Colon (tissue), 2 donors: ENCODE data around the gene HNRNPF.

Experiments used
- FAIRE-seq: peaks from 2 replicates; lab custom pipeline; 2012; peaks lifted over from hg19 to GRCh38; lab: Jason Lieb, UNC
- donor health status: control.
- donor health status: control.

Gene HNRNPF

DNA sequence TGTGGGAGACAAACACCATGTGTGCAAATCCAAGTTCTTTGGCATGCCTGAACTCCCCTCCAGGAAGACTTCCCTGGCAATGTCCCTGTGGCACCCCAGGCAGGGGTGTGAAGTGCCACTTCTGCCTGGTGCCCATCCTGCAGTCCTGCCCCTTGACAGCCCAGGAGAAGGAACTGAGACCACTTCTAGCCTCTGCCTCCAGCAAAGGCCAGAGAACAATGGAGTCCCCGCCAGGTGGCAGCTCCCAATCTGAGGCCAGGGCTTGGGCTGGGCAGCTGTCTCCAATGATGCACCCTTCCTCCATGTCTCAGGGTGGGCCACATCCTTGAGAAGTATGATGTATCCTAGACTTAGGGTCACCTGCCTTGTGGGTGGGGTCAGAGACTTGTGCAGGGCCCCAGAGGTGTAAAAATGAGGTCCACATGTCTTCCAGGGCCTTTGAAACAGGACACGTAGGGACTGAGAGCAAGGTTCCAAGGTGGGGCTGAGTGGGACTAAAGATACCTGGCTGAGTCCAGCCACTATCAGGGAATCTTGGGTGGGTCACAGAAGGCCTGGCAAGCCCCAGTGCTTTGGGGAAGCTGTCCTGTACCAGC is 32.1 kb downstream of the HNRNPF start:
- FAIRE-seq, result no peak

DNA sequence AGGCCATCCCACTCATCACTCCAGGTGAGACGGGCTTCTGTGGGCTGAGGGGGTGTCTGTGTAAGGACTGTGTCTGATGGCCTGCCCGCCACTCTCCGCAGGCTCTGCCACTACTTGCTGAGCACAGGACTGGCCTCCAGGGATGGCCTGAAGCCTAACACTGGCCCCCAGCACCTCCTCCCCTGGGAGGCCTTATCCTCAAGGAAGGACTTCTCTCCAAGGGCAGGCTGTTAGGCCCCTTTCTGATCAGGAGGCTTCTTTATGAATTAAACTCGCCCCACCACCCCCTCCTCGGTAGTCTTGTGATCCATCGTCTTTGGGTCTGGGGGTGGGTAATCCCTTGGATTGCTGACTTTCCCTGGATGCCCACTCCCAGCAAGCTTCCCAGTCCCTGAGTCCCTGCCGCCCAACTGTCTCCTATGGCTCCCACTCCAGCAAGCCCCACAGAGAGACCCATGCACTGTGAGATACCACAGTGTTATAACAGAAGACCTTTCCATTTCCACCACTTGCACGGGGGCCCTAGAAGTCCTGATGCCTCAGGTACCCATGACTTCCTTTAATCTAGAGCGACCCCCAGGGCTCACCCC is 32.8 kb downstream of the HNRNPF start:
- FAIRE-seq, result no peak

DNA sequence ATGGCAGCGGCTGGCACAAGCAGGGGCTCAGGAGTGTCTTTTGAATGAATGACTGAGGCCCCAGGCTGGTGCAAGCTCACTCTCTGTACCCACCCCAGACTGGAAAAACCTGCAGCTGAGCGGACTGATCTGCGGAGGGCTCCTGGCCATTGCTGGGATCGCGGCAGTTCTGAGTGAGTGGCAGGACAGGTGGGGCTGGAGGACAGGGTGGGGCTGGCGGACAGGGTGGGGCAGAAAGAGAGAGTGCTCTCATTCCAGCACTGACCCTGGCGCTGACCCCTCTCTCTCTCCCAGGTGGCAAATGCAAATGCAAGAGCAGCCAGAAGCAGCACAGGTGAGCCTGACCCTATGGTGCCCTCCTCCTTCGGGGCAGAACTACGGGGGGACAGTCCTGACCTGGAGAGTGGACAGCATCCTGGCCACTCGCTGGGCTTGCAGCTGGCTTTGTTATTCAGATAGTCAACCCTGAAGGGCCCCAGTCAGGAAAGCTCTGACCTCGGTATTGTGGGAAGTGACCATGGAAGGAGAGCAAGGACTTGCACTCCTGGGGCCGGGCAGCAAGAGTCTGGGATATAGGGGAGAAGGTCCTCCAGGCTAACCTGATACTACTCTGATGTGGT is 33.5 kb downstream of the HNRNPF start:
- FAIRE-seq, result no peak

DNA sequence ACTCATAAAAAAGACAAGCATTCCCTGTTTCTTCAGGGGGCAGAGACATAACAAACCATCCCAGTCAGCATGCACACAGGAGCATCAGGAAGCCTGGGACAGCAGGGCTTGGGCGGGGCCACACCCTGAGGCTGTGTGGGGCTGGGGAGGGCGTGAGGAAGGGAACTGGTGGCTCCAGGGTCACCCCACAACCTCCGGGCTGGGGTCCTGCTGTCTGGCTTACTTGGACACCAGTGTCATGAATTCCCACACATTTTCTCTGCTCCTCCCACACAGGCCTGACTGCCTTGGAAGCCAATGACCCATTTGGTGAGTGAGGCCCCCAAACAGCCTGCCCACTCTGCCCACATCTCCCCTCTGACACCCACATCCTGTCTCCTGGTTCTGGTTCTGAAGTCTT is 34.8 kb downstream of the HNRNPF start:
- FAIRE-seq, result no peak

DNA sequence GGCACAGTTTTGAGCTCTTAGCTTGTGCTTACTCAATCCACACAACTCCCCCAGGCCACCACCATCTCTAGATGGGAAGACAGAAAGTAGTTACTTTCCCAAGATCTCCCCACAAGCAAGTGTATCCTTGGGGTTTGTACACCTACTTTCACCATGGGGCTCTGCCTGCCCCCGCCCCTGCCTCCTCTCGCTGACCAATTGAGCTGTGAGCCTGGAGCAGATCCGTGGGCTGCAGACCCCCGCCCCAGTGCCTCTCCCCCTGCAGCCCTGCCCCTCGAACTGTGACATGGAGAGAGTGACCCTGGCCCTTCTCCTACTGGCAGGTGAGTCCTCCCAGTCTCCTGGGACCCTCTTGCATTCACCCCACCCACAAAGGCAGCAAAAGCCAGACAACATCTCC is 35.5 kb downstream of the HNRNPF start:
- no peak for FAIRE-seq

DNA sequence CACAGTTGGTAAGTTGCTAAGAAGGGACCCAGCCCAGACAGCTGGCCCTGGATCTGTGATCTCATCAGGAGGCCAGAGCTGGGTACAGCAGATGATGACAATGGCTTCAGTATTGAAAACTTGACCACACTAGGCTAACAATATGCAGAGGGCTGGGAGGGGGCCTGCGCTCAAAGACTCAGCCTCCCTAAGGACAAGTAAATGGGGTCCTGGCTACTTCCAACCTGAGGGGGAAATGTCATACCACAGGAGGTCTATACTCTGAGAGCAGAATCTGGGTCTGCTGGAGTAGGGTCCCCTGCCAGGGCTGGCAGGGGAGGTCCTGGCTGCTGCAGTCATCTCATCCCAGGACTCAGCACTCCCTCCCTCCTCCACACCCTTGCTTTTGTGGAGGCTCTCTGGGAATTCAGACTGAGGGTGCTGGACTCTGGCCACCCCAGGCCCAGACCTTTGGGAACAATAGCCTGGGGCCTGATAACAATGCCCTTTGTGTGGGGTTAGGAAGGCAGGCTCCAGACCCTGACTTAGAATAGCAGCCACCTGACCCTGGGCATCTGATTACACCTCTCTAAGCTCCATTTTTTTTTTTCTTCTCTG is 36.1 kb downstream of the HNRNPF start:
- FAIRE-seq, result no peak

DNA sequence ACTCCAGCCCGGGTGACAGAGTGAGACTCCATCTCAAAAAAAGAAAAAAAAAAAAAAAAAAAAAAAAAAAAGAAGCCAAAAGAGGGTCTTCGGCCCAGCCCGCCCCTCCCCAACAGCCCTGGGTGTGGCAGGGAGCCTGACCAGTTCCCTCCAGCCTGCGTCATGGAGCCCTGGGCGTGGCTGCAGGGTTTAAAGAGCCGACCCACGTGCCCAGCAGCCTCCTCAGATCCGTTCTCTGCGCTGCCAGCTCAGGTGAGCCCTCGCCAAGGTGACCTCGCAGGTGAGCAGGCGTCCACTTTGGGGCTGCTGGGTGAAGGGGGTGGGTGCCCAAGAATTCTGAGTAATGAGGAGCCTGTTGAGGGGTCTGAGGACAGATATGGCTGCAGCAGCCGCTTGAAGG is 37.6 kb downstream of the HNRNPF start, which contains the start of gene FXYD4:
Gene FXYD4, plus strand, starts transcription at position 219 of the 400 bp plus-strand sequence. CDS start 2,111 bp downstream, outside the sequence.
- FAIRE-seq, result no peak

DNA sequence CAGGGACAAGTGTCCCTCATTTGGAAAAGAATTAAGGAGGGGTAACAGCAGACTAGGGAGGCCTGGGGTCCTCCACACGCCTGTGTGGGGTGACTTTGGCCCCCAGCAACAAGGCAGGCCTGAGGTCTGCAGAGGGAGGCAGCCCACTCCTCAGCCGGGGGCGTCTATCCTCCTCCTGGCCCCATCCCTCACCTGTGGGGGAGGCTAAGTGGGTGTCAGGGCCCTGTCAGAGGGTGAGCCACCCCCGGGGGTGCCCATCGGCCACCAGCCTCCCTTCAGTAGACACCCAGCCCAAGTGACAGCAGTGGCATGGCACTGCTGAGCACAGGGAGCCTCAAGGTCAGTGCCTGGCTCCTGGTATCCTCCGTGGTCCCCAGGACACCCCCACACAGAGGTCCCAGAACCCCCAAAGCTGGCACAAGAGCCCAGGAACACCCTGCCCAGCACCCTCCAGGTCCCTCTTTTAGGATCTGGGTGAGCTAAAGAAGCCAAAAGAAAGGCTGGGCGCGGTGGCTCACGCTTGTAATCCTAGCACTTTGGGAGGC is 38.2 kb downstream of the HNRNPF start:
- FAIRE-seq, result no peak

DNA sequence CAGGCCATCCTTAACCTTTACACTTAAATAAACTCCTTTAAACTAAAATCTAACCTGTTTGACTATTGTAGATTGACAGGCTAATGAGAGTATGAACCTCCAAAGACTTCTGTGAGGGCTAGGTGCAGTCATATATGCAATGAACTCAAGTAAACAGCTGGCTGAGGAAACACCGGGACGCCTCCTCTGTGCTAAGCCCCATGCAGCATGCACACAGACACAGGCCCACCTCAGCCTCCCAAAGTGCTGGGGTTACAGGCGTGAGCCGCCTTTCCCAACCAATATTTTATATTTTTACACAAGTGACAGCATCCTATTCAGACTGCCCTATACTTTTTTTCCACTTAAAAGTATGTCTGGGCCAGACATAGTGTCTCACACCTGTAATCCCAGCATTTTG is 39.1 kb downstream of the HNRNPF start:
- no peak for FAIRE-seq

DNA sequence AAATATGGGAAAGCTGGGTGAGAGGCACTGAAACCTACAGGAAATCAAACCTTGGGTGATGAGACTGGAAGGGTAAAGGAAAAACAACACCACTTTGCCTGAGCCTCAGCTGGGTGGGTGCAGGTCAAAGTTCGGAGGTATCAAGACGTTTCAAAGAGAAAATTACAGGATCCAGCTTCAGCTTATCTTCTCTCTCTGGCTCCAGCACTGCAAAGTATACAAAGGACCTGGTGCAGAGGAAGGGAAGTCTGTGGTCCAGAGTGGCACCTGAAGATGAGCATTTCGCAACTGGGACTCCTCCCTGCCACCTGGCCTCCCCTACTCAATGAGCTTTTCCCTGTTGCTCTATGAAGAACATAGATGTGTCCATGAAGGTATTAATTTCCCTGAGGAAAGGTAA is 44.0 kb downstream of the HNRNPF start:
- FAIRE-seq, result no peak

DNA sequence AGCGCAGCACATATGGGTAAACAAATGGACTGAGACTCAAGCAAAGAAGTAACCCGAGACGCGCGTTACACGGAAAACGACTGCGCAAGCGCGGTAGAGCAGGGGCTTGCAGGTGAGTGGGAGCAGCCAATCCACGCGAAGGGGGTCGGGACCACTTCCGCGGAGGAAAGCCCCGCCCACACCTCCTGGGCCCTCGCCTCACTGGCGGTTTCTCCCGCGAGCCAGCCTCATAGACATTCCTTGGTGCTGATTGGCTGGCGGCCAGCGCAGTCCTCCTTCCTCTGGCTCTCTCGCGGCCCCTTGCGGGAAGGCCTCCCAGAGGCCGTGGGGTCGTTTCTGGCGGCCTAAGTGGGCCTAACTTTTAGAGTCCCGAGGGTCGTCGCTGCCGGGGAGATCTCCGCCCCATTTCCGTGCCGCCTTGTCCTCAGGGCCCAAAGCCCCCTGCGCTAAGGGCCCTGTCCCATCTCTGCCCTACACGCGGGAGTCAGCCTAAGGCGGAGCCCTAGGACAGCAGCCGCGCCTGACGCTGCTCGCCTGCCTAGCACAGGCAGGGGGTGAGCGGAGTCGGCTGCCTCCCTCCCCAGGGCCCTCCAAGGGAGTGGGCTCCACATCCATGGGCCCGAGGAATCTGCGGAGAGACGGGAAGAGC is 46.7 kb downstream of the HNRNPF start:
- no peak for FAIRE-seq

DNA sequence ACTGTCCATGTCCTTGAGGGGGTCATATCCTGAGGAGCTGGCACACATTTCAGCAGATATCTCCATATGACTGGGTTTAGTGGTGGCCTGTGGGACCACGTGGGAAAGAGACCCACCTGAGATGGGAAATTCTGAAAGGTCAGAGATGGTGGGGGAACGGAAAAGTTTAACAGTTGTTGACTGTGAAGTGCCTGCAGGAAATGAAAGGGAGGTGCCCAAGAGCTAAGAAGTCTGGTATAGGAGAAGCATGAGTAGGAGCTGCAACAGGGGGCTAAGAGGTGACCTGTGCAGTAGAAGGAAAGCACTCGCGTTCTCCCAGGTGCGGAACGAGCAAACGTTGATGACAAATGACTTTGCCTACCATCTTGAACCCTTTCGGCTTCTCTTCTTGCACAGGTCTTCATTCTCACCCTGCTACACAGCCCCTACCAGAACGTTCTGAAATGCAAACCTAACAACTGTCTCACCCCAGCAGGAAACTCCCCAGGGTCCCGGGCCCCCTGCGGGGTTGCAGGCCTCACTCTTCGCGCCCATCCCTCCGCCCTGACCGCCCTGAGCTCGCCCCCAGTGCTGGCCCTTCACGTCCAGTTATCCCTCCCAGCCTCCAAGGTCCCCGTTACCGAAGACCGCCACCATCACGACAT is 47.3 kb downstream of the HNRNPF start:
- no peak for FAIRE-seq

DNA sequence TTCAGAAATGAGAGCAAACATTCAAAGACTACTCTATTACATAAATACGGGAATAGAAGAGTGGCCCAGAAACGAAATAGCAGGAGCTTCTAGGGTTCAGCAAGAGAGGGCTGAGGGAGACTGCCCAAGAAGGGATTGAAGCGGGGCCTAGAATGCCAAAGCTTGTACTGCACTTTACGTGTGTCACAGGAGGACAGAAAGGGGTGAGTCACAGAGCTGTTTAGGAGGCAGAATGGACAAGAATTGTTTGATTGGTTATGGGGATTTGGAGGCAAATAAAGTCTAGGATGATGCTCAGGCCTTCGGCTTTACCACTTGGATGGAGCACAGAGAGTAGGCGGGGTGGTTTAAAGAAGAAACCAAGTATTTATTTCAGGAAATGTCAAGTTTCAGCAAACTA is 48.9 kb downstream of the HNRNPF start:
- FAIRE-seq, result no peak

DNA sequence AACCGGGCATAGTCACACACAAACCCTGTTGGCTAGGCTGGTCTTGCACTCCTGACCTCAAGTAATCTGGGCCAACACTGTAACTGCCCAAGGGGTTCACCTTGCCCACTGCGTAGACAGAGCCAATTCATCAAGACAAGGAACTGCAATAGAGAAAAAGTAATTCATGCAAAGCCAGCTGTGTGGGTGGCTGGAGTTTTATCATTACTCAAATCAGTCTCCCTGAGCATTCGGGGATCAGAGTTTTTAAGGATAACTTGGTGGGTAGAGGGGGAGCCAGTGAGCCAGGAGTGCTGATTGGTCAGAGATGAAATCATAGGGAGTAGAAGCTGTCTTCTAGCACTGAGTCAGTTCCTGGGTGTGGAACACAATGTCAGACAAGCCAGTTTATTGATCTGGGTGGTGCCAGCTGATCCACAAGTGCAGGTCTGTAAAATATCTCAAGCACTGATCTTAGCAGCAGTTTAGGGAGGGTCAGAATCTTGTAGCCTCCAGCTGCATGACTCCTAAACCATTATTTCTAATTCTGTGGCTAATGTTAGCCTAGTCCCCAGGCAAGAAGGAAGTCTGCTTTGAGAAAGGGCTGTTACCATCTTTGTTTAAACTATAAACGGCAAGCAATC is 53.1 kb downstream of the HNRNPF start:
- FAIRE-seq, result no peak

DNA sequence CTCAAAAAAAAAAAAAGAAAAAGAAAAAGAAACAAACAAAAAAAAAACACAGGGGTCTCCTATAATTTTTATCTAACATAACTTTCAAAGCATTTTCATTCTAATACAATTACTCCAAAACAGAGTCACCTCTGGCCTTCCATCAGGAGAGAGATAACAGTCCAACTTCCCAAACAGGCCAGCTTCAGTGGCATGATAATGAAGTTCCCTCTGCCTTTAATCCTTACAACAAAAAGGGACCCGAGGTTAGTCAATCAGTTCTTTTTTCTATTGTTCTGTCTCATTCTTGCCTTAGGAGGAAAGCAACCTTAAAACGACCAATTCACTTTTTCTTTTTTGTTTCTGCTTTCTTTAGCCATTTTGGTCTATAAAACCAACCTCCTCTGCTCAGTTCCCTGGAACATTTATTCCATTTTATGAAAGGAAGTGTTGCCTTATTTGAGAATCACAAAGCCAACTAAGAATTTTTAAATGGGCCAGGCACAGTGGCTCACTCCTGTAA is 54.1 kb downstream of the HNRNPF start:
- no peak for FAIRE-seq

DNA sequence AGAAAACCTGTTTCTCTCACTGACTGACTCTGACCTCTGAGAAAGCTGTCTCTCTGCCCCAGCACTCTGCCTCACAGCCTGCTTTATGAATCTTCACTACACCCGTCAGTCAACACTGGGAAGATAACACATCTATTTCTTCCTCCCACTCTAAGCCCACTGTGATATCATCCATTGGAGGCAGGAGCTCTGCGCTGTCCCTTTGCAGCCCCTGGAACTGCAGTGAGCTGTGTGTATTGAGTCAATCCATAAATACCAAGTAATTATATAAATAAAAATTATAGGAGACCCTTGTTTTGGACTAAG is 54.7 kb downstream of the HNRNPF start:
- FAIRE-seq, result no peak

DNA sequence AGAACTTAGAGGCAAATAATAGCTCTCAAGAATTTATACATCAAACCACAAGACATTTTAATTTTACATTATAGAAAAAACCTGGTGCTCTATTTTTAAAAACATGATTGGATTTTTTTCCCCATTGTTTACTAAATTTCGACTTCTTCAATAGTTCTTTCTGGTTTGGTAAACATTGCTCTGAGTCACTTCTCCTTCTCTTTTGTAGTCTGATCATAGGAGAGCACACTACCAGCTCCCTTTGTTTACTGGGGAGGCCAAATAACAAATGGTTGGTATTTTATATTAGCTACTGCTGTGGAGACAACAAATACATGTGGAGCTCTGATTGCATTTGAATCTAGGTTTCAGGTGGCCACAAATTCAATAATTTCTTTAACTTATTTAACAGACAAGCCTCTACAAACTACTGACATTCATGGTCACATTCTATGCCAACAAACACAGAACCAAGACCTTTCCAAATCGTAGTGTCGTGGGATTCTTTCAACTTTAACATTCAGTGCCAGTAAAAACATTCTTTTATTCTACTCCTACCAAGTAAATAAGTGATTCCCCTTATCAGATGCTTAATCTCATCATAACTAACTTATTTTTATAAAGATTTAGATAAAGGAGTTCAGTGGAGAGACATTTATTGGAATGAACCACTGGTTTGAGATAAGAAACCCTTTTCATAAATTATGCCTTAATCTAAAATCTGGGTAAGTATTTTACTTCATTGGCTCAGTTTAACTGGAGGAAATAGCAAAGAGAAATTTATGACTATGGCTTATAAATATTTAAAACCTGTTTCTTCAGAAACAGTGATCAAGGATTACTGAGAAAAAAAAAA is 55.3 kb downstream of the HNRNPF start:
- no peak for FAIRE-seq

DNA sequence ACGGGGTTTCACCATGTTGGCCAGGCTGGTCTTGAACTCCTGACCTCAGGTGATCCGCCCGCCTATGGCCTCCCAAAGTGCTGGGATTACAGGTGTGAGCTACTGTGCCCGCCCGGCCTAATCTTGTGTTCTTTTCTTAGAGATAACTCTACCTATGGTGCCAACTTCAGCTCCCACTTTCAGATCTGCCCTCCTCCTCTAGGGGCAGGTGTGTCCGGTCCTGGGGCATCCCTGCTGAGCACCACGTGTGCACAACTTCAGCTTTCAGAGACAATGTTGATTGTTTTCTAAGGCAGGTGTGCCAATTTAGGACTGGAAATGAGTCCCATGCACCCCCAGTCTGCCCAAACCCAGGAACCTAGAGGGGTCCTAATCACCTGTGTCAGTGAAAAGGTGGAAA is 56.0 kb downstream of the HNRNPF start:
- FAIRE-seq, result no peak

DNA sequence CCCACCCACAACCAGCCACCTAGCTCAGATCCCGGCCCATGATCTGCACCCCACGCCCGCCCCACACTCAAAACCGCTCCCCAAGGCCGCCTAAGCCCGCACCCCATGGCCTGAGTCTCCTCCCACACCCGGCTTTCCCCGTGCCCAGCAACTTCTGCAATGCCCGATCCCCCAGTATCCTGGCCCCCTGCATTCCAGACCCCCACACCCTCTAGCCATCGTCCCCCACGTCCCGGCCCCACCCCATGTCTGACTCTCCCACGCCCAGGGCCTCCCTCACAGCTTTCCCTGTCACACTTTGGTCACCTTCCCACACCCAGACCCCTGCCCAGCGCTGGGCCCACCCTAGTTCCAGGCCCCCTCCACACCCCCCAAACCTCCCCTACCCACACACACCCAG is 57.7 kb downstream of the HNRNPF start:
- FAIRE-seq, result no peak

DNA sequence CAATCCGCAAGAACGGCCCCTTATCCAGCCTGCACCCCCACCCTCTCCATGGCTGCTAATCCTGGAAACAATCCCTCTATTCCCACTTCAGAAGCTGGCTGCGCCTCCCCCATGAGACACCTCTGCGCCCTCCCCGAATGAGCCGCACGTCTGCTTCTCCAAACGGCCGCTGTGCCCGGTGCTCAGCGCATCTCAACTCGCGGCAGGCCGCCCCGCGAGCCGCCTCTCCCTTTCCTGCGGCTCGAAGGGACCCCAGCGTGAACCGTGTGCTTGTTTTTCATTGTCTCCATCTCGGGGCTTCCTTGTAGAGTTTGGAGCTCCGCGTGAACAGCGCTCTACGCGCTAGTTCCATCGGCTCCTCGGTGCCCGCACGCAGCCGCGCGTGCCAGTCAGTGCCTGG is 58.3 kb downstream of the HNRNPF start:
- no peak for FAIRE-seq

DNA sequence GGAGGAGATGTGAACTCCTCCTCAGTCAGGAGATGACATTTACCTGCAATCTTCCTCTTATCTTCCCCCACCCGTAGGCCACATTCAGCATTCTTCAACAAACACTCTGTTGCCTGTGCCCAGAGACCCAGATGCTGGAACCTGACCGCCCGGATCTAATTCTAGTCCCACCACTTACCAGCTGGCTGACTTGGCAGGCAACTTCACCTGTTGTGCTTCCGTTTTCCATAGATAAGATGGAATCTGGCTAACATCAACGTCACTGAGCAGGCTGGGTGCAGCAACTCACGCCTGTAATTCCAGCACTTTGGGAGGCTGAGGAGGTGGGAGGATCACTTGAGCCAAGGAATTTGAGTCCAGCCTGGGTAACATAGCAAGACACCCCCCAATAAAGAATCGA is 58.8 kb downstream of the HNRNPF start:
- no peak for FAIRE-seq
